ENCODE results near the gene ACO2. TPM values are rescaled to one million over a fixed set of nuclear protein-coding genes. Genes with fewer than 3 reads are reported as not detected.

ACO2 gene
- total and polyA plus RNA-seq, 2 of the 13 experiments (the other 11 are each of a cell fraction or from before 2014, with no cell fraction given), result 19.2 to 45.6 TPM

- TF ChIP-seq PRDM4 (CRISPR knock-in tag; IDR thresholded peaks at IDR 0.05; ENCODE audit: borderline replicate concordance), result no peak
- peak; percentile 44; the same call in 1 of the 2 replicates for TF ChIP-seq TAF1 (CRISPR knock-in tag; IDR thresholded peaks at IDR 0.05)
- TF ChIP-seq, protein P1, sequence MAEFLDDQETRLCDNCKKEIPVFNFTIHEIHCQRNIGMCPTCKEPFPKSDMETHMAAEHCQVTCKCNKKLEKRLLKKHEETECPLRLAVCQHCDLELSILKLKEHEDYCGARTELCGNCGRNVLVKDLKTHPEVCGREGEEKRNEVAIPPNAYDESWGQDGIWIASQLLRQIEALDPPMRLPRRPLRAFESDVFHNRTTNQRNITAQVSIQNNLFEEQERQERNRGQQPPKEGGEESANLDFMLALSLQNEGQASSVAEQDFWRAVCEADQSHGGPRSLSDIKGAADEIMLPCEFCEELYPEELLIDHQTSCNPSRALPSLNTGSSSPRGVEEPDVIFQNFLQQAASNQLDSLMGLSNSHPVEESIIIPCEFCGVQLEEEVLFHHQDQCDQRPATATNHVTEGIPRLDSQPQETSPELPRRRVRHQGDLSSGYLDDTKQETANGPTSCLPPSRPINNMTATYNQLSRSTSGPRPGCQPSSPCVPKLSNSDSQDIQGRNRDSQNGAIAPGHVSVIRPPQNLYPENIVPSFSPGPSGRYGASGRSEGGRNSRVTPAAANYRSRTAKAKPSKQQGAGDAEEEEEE (CRISPR knock-in tag; IDR thresholded peaks at IDR 0.05; ENCODE audit: borderline replicate concordance), result no peak
- TF ChIP-seq SUZ12 (IDR thresholded peaks at IDR 0.05; ENCODE audit: low read depth, low read length), result no peak
- TF ChIP-seq ZBTB7A (CRISPR knock-in tag; IDR thresholded peaks at IDR 0.05), result no peak
- TF ChIP-seq AKNA (CRISPR knock-in tag; IDR thresholded peaks at IDR 0.05; ENCODE audit: borderline replicate concordance), result no peak
- TF ChIP-seq TP53 (CRISPR knock-in tag; conservative IDR thresholded peaks at IDR 0.05), result no peak
- TF ChIP-seq SP4 (CRISPR knock-in tag; IDR thresholded peaks at IDR 0.05), result peak; percentile 34; the same call in 1 of the 2 replicates
- TF ChIP-seq AGO1 (IDR thresholded peaks at IDR 0.05; ENCODE audit: low read depth, low read length, poor library complexity, severe bottlenecking), result no peak
- 0 out of 2 replicates have a peak, but pooled peaks have one; percentile 20 for TF ChIP-seq NCOA1 (CRISPR knock-in tag; IDR thresholded peaks at IDR 0.05)
- TF ChIP-seq MTA3 (CRISPR knock-in tag; IDR thresholded peaks at IDR 0.05), result no peak
- TF ChIP-seq SSRP1 (CRISPR knock-in tag; IDR thresholded peaks at IDR 0.05), result 0 out of 2 replicates have a peak, but pooled peaks have one; percentile 53
- TF ChIP-seq TERF1 (CRISPR knock-in tag; IDR thresholded peaks at IDR 0.05), result no peak
- TF ChIP-seq FOSL2 (CRISPR knock-in tag; IDR thresholded peaks at IDR 0.05), result no peak
- no peak for TF ChIP-seq SMARCE1 (IDR thresholded peaks at IDR 0.05; ENCODE audit: borderline replicate concordance)
- no peak for TF ChIP-seq KDM3A (CRISPR knock-in tag; IDR thresholded peaks at IDR 0.05; ENCODE audit: low read depth)
- no peak for TF ChIP-seq NFE2L1 (CRISPR knock-in tag; IDR thresholded peaks at IDR 0.05; ENCODE audit: borderline replicate concordance)
Measured at GRCh38 chr22:41543854-41544670, 75.1 kb downstream of the ACO2 start, which contains the start of gene POLR3H (continued).

Measured in HepG2 (cell line).